COLO668 (cell line): ENCODE data around the gene MZT2B.
A peak's percentile ranks its signal among the peaks of the same experiment; 100 is the strongest.
"Not testable (repeated sequence)": the region's sequence is repeated elsewhere in the genome, so short reads cannot be mapped to it uniquely, and the experiment has no call there.

Experiments
- DNase-seq: peaks from one replicate; lab custom pipeline; 2025; ENCODE audit not compliant: unreplicated experiment; lab: John Stamatoyannopoulos, UW

The MZT2B gene

GRCh38 chr2:130169896-130170295, 12.2 kb upstream of the MZT2B start:
- DNase-seq = no peak

GRCh38 chr2:130174866-130175265, 7.2 kb upstream of the MZT2B start:
- not testable (repeated sequence) for DNase-seq

- DNase-seq = not testable (repeated sequence)
Observed at GRCh38 chr2:130180404-130181324, 1.4 kb upstream of the MZT2B start.

- DNase-seq = peak; percentile 95
Observed at GRCh38 chr2:130181325-130181879, 660 bp upstream of the MZT2B start, which contains the start of gene SMPD4. Gene SMPD4, minus strand, starts transcription at chr2:130181602. Its CDS starts 5,010 bp downstream, at chr2:130176592.

GRCh38 chr2:130182826-130183511, 907 bp downstream of the MZT2B start:
- DNase-seq = peak; percentile 16

GRCh38 chr2:130183512-130184373, 1.7 kb downstream of the MZT2B start:
- DNase-seq = no peak

GRCh38 chr2:130185436-130185835, 3.4 kb downstream of the MZT2B start:
- no peak for DNase-seq

- no peak for DNase-seq
Observed at GRCh38 chr2:130185896-130186295, 3.8 kb downstream of the MZT2B start.

- no peak for DNase-seq
Observed at GRCh38 chr2:130186391-130186790, 4.3 kb downstream of the MZT2B start.

- no peak for DNase-seq
Observed at GRCh38 chr2:130187268-130187667, 5.2 kb downstream of the MZT2B start.

- not testable (repeated sequence) for DNase-seq
Observed at GRCh38 chr2:130187859-130188792, 6.1 kb downstream of the MZT2B start.

- not testable (repeated sequence) for DNase-seq
Observed at GRCh38 chr2:130188958-130189357, 6.9 kb downstream of the MZT2B start.

GRCh38 chr2:130190237-130190636, 8.2 kb downstream of the MZT2B start:
- DNase-seq = no peak

GRCh38 chr2:130191319-130191718, 9.3 kb downstream of the MZT2B start:
- DNase-seq = not testable (repeated sequence)

- DNase-seq = not testable (repeated sequence)
Observed at GRCh38 chr2:130192451-130192850, 10.4 kb downstream of the MZT2B start.

GRCh38 chr2:130193824-130194223, 11.8 kb downstream of the MZT2B start:
- not testable (repeated sequence) for DNase-seq

- DNase-seq = not testable (repeated sequence)
Observed at GRCh38 chr2:130195089-130195635, 13.1 kb downstream of the MZT2B start.

GRCh38 chr2:130196052-130196451, 14.0 kb downstream of the MZT2B start:
- not testable (repeated sequence) for DNase-seq

- DNase-seq = no peak
Observed at GRCh38 chr2:130198343-130198742, 16.3 kb downstream of the MZT2B start, which contains the start of gene TUBA3E. Gene TUBA3E, minus strand, starts transcription at chr2:130198439. Its CDS starts 79 bp downstream, at chr2:130198360.
